Activated CD4-positive, alpha-beta T cell treated with anti-CD3 and anti-CD28 coated beads, Interleukin-2, amount 50 U/mL, for 24 hours (primary cell): Measurements from ENCODE around the gene AP3B2.
"Not testable (repeated sequence)": the region's sequence is repeated elsewhere in the genome, so short reads cannot be mapped to it uniquely, and the experiment has no call there.

Experiments used
- DNase-seq, 2 donors: peaks; one replicate each; pipeline ENCODE4 v3.0.0-alpha.2; 2020; ENCODE audit warnings: low read depth in 1 of 2, low spot score in 1 of 2

Gene AP3B2

DNA sequence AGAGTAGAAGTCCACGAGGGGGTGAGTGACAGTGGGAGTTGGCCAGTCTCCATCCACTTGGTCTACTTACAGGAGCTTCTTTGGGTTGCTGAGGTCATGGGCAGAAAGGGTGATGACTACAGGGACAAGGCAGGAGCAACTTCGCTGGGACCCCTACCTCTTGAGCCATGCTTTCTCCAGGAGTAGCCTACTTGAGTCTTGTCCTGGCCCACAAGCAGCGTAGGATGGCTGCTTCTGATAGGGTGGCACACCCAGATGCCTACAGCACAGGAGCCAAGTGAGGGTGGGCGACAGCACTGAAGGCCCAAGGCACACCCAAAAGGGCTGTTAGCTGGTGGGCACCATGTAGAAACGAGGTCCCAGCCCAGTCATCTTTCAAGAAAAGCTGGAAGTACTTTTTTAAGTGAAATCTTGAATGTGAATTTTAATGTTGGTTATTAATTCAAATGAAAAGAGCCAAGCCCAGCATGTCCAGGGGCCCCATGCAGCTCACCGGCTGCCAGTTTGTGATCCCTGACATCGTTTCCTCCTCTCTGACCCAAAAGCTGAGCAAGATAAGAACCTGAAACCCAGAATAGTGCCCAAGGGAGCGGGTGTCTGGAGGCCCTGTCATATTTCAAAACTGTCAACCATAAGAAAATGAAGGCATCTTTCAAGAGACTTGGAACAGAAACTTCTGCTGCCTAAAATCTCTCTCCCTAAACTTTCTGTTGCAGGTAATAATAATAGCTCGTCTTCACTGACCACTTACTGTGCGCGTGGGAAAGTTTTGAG, 60.3 kb downstream of the AP3B2 start:
- no peak for DNase-seq

DNA sequence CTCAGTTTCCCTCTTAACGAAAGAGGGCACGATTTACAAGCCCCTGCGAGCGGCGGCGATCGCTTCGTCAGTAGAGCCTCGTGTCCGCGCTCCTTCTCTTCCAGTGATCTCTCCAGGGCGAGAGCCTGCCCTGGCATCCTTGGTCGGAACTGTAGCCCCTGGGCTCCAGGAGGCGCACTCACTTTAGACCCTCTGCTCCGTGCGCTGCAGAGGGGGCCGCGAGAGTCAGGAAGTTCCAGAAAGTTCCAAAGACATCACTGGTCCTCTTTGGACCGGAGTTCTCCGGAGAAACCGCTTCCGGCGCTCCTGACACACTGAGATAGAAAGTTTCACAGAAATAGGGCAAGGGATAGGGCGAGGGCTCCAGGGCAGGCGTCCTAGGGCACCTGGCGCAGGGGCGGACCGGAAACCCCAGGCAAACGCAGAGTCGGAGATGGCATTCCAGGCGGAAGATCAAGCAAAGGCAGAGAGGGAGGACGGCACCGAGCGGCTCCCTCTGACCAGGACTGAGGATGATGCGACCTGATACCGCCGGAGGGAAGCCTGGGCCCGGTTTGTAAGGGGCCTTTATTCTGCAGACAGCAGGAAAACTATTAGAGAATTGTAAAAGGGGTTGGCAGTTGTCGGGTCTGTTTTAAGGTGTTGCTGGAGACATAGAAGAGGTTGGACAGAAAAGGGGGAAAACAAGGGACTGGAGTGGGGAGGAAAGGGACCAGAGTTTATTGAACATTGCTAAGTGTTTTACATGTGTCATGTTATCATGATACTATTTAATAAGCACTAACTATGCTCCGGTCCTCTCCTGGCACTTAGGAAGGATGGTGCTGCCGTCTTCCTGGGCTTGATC, 61.2 kb downstream of the AP3B2 start:
- DNase-seq, result no peak

DNA sequence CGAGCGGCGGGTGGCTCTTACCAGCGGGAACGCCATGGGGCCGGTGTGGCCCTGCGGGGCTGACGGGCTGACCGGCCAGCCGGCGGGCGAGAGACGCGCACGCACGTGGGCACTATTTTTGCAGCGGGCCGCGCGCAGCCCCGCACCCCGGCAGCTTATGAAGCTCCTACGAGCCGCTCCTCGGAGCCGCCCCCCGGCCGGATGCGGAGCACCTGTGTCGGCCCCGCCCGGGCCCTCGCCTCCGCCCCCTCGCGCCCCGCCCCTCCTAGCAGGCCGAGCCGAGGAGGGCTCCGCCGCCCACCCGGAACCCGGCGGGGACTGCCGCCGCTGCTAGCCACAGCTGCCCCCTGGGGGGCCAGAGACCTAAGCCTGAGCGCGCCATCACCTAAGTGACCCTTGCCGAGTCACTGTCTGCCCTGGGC, 61.8 kb downstream of the AP3B2 start:
- DNase-seq, result peak in 1 of 2 donors; percentile 9

DNA sequence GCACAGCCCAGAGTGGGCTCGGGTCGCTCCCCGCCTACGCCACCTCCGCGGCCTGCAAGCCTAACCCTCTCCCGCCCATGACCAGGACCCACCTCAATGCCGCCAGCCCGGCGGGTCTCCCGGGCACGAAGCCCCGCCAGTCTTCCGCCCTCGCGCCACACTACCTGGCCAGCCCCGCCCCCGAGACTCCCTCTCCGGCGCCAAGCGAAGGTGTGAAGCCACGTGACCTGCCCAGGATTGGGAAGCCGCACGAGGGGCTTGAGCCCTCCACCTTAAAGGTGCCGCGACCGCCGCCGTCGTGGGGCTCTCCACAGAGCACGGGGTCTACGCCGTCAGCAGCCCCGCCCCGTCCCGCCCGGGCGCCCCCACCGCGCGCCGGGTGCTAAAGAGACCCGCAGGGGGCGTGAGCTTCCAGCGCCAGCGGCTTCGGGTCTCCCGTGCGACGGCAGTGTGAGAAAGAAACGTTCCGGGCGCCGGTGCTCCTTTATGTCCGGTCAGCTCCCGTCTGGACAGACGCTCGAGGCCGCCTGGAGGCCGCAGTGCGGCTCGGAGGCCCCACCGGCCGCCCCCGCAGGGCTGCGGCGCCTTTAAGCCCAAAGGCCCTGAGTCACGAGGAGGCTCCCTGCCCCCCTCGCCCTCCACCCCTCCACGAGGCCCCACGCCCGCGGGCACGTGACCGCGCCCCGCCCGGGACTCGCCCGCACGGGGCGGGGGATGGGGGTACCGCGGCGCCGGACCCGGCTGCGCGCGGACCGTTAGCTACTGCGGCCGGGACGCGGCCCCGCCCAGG, 62.4 kb downstream of the AP3B2 start, which contains the start of gene CPEB1:
TSS of gene CPEB1 (minus strand) at position 319 of the 790 bp plus-strand sequence. CDS start 18,904 bp downstream, outside the sequence.
- peak; percentile 16 to 22 for DNase-seq

DNA sequence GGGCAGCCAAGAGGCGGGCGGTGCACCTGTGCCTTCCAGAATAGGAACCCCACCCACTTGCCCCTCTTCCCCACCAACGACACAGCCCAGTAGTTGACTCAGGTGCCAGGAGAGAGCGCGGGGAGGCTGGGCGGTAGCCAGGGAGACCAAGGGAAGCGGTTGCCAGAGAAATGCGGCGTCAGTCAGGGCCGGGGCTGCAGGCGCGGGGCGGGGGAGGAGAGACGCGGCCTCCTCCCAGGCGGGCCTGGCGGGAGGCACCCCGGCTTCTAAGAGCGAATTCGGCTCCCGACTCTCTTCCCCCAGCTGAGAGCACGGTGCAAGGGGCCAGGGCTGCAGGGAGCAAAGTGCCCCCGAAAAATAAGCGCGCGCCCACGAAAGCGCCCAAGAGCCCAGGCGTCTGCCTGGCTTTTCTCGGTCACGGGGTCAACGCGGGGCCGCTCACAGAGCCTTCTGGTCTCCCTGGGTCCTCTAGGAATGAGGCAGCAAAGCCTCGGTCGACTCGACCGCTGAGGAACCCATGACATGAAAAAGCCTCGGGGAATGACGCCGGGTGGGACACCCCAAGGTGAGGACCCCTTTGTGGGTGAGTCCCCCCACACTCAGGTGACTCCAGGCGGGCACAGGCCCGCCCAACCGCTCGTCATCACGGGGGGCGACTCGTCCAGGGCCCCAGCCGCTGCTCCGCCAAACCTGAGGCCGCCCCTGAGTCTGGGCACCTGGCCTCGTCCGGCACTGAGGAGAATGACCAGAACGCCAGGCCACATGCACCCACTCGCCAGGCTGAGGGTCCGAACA, 63.2 kb downstream of the AP3B2 start:
- DNase-seq, result no peak

DNA sequence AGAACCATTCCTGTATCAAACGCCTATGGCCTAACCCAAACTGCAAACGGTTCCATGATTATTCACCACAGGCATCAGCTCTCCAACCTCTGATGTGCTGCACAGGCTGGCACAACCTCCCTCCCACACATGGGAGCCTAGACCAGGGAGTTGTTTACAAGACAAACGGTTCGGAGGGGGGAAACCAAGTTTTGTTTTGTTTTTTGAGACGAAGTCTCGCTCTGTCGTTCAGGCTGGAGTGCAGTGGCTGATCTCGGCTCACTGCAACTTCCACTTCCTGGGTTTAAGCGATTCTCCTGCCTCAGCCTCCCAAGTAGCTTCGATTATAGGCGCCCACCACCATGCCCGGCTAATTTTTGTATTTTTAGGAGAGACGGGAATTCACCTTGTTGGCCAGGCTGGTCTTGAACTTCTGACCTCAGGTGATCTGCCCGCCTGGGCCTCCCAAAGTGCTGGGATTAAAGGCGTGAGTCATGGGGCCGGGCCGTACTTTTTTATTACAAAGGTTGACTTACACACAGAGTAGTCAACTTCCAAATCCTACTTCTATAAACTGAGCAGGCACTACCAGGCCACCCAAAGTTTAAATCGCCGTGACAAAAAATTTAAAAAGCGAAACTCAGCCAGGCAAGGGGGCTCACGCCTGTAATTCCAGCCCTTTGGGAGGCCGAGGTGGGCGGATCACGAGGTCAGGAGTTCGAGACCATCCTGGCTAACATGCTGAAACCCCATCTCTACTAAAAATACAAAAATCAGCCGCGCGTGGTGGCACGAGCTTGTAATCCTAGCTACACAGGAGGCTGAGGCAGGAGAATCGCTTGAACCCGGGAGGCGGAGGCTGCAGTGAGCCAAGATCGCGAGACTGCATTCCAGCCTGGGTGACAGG, 64.5 kb downstream of the AP3B2 start:
- DNase-seq, result not testable (repeated sequence)

DNA sequence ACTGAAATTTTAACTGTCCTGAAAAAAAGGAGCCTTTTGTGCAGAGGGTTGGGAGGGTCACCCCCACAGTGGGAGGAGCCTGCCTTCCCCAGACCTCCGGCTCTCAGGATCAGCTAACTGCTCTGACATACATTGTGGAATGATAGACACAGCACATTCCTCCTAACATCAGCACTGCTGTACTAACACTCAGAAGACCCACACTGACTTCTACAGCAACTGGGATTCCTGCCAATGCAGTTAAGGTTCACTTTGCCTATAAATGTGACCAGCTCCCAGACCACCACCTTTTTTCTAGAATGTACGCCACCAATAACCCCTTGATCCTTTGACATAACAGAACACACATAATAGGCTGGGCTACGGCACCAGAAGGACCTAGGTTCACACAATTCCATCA, 65.7 kb downstream of the AP3B2 start:
- DNase-seq, result no peak

DNA sequence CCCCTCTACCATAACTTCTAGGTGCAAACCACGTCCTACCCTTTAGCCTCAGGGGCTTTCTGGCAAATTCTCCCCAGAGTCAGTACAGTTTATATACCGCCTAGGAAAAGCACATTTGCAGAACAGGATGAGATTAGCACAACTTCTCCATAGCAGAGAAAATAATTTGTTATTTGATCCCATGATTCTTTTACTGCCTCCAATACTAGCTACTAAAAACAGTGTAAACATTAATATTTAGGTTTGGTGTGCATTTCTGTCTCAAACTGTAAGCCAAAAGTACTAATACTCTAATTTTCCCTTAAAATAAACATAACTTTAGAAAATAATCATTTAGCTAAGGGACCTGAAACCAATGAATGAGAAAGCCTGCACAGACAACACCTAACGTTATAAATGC, 67.0 kb downstream of the AP3B2 start:
- no peak for DNase-seq

DNA sequence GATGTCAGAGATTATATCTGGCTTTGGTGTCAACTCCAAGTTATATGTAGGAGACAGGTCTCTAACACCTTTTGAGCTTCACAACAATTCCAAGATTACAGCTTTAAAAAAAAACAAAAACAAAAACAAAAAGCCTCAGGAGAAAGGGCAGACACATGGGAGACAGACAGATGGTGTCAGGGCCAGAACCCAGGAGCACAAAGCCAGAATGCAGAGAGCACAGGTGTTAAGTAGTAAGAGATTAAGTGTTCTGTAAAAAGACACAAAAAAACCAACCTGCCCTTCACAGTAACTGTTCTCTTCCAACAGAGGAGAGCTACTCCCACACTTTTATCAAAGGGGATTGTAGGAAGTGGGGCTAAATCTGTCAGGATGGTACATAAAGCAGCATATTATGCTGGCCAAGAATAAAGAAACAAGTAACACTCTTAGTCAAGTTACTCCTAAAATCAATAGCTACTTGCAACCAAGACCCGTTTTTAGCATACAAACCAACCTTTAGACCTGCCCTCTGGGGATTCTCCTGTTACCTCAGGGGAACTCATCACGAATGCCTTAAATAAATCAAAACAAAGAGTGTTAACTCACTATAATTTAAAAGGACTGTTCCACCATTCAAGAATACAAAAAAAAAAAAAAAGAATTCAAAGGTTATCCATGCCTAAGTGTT, 68.4 kb downstream of the AP3B2 start:
- no peak for DNase-seq

DNA sequence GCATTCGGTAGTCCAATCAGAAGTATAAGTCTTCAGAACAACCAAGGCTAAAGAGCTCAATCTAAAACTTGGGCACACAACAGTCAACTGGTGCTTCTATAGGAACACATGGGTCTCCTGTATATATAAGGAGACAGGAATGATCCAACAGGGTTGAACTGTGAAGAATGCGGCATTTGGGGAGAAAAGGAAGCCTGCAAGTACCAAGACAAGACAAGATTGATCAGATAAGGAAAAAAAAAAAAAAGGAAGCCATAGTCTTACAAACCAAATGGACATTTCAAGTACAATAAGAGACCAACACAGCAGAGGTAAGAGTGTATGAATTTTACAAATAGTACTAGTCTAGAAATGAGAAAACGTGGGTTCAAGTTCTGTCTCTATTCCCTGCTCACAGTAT, 69.0 kb downstream of the AP3B2 start:
- DNase-seq, result no peak

DNA sequence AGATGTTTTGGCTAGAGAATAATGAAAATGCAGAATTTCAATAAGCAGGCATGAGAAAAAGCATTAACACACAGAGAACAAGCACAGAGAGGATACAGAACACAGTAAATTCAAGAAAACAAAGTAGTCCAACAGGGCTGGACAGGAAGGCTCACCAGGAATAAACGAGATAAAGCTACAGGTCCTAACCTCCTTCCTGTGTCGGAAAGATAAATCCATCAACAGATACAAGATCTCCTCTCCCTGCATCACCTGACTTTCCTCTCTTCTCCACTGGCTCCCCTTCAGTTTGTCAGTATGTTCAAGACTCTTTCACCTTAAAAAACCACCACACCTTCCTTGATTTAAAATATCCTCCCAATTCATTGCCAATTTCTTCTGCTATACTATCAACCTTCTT, 73.9 kb downstream of the AP3B2 start:
- DNase-seq, result no peak

DNA sequence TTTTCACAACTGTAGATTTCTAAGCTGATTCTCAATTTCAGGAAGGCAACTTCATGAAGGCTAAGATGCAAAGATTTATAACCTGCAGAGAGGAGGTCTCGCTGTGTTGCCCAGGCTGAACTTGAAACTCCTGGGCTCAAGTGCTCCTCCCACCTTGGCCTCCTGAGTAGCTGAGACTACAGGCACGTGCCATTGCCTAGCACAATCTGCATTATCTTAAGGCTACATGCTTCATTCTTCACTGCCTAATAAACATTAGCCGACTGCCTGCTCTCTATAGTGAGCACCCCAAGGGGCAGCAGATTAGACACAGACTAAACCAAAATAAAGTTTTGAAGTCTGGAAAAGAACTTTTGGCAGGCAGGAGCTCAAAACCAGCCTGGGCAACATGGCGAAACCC, 79.6 kb downstream of the AP3B2 start:
- no peak for DNase-seq

DNA sequence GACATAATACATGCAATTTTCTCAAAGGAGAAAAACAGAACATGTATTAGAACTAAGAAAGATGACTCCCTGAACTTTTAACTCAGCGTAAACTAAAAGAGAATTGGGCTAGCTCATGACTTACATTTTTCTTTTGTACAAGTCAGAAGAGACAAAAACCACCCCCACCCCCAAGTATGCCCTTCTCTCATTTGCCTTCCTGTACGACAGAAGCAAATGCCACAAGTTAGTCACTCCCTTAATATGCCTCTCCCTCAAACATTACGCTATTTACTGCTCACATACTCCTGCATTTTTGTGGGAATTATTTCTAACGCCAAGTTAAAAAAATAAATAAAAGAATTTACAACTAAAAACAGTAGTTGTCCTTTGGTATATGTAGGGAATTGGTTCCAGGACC, 84.5 kb downstream of the AP3B2 start:
- no peak for DNase-seq

DNA sequence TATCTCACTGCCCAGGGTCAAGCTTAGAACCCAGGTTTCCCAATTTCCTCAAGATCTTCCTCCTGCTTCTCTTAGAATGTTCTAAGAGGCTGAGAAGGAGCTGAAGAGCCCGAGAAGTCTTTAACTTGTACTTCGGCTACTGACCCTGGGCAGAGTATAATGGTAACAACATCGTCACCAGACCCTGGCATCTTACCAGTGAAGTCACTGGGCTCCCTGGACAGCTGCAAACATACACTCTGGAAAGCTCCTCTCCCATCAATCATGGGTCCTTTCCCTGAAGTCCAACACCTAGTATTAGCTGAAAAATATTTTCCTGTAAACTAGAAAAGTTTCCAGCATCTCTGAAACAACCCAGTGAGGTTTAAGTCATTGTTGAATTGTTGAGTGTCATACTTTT, 85.2 kb downstream of the AP3B2 start:
- no peak for DNase-seq

DNA sequence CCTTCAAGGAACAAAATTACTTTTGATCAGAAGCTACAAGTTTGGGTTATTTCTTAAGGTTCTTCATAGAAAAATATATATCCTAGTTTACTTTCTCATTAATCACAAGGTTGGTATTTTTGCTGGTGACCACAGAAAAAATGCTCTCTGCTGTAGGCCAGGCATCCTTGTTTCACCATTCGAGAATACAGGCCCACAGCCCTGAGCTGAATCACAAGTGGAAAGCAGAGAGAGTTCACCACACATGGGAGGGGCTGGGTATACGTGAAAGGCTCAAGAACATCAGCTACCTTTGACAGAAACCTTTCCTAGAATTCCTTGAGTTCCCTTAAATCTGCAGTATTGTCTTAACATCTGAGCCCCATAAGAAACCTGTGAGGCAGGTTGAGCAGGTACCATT, 85.7 kb downstream of the AP3B2 start:
- no peak for DNase-seq

DNA sequence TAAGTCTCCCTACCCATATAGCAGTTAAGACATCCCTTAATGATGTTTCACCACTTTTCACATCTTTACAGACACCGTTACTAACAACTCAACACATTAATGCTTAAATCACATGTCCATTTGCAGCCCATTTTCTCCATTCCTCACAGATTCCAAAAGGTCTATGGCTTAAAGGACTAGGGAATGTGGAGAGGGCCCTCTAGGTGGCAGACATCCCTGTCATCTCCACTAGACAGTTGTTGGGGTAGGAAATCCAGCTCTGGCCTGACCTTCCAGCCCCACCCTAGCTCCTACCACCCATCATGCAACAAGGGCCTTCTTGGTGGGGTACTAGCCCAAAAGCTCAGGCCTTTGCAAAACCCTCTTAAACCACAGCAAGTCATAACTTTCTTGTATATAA, 87.7 kb downstream of the AP3B2 start:
- no peak for DNase-seq

DNA sequence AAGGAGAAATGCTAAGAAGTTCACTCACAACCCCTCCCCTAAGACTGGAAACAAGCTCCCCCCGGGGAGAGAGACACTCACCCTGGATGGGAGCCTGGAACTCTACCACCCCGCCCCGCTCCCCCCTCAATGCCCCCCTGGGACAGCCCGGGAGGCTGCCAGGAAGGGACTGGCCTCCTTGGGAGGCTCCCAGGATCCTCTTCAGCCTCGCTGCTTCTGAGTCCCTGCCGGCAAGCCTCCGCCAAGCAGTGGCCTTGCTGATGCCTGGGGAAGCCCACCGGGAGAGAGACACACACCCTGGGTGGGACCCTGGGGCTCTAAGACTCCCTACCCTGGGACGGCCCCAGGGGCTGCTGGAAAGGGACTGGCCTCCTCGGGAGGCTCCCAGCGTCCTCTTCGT, 95.9 kb downstream of the AP3B2 start:
- no peak for DNase-seq

DNA sequence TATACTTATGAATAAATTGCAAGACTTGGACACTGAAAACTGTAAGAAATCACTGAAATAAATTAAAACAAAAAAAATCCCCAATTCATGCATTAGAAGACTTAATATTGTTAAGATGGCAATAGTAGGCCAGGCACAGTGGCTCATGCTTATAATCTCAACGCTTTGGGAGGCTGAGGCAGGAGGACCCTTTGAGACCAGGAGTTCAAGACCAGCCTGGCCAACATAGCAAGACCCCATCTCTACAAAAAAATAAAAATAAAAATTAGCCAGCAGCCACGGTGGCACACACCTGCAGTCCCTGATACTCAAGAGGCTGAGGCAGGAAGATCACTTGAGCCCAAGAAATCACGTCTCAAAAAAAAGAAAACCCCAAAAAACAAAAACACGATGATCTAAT, 98.3 kb downstream of the AP3B2 start:
- DNase-seq, result no peak
